OCI-LY7 (cell line): ENCODE data around the gene PSMD1. TPM values are rescaled to one million over a fixed set of nuclear protein-coding genes. Genes with fewer than 3 reads are reported as not detected.

Source experiments
- BruUV-seq: library from RNA; stranded (reverse); fragments of 400-500 nt; replicated peaks from 2 replicates; lab custom pipeline; 2021; lab: Mats Ljungman, UMichigan
- CTCF ChIA-PET: fragments of 300-600 bp; sonication (Branson Sonifier 250); formaldehyde crosslinking; loops from one replicate; lab custom pipeline; 2022; ENCODE audit warnings: antibody characterized with exemption; ENCODE audit not compliant: unreplicated experiment; lab: Charles Lee
- POLR2A ChIA-PET: fragments of 300-600 bp; sonication (Branson Sonifier 250); formaldehyde crosslinking; loops from one replicate; lab custom pipeline; 2022; ENCODE audit warnings: antibody characterized with exemption; lab: Charles Lee
- DNase-seq: peaks from one replicate; pipeline ENCODE4 v3.0.0-alpha.2; 2015; ENCODE audit warnings: low spot score
- H2AFZ ChIP-seq: fragments of 200-600 bp; sonication (generic), shearing (Covaris generic); 2 replicates; pipeline ENCODE4 v1.6.1; 2014; ENCODE audit warnings: mild to moderate bottlenecking, antibody characterized with exemption, low read length, moderate library complexity
- H3K27ac ChIP-seq: fragments of 200-600 bp; sonication (generic); 2 replicates; pipeline ENCODE4 v1.5.1; 2014; ENCODE audit warnings: mixed run types, low read depth, mild to moderate bottlenecking, moderate library complexity, low read length, inconsistent platforms; ENCODE audit not compliant: poor library complexity, severe bottlenecking
- H3K36me3 ChIP-seq: fragments of 200-600 bp; sonication (generic); 2 replicates; pipeline ENCODE4 v1.6.1; 2014; ENCODE audit warnings: mild to moderate bottlenecking, antibody characterized with exemption, low read length, moderate library complexity, mixed read lengths; ENCODE audit not compliant: insufficient read depth
- H3K4me1 ChIP-seq: fragments of 200-600 bp; sonication (generic); 2 replicates; pipeline ENCODE4 v1.5.1; 2014; ENCODE audit warnings: mild to moderate bottlenecking, low read length; ENCODE audit not compliant: insufficient read depth, poor library complexity, severe bottlenecking
- H3K4me2 ChIP-seq: fragments of 200-600 bp; sonication (generic); 2 replicates; pipeline ENCODE4 v1.6.1; 2014; ENCODE audit warnings: mild to moderate bottlenecking, low read length
- H3K4me3 ChIP-seq: fragments of 200-600 bp; sonication (generic); 2 replicates; pipeline ENCODE4 v1.5.1; 2014; ENCODE audit warnings: mild to moderate bottlenecking, low read depth, low read length; ENCODE audit not compliant: poor library complexity, severe bottlenecking
- H3K79me2 ChIP-seq: fragments of 200-600 bp; sonication (generic); 2 replicates; pipeline ENCODE4 v1.6.1; 2016; ENCODE audit warnings: low read depth, mild to moderate bottlenecking, low read length, moderate library complexity, mixed read lengths; ENCODE audit not compliant: insufficient read depth
- H3K9me2 ChIP-seq: fragments of 200-600 bp; sonication (generic); 2 replicates; pipeline ENCODE4 v1.6.1; 2016; ENCODE audit warnings: mild to moderate bottlenecking, low read length, mixed read lengths; ENCODE audit not compliant: insufficient read depth
- H3K9me3 ChIP-seq: fragments of 200-600 bp; sonication (generic); 2 replicates; pipeline ENCODE4 v1.6.1; 2014; ENCODE audit warnings: mild to moderate bottlenecking, mixed run types, low read length, mixed read lengths
- H4K20me1 ChIP-seq: fragments of 200-600 bp; sonication (generic); 2 replicates; pipeline ENCODE4 v1.6.1; 2014; ENCODE audit warnings: mild to moderate bottlenecking, antibody characterized with exemption, low read length, moderate library complexity, mixed read lengths; ENCODE audit not compliant: insufficient read depth
- EZH2phosphoT487 ChIP-seq: fragments of 200-600 bp; sonication (generic); IDR thresholded peaks from 2 replicates; pipeline ENCODE4 v1.6.1; 2018; ENCODE audit warnings: low read depth, borderline replicate concordance, mild to moderate bottlenecking, mixed run types, antibody characterized with exemption, low read length, moderate library complexity, mixed read lengths
- intact Hi-C: fragments of 100-400 bp; cut with micrococcal nuclease; formaldehyde crosslinking; loops from one replicate; pipeline ENCODE4 v1.10.0; 2022; ENCODE audit not compliant: unreplicated experiment
- total RNA-seq, 2 experiments: library from RNA; depleted of rRNA in 1 of 2; stranded (reverse); fragments of >200 nt in 1 of 2; shearing (Covaris generic) in 1 of 2; gene quantifications; 2 replicates each; pipeline ENCODE4 v1.2.3, GENCODE V29; 2014 to 2022
- TF ChIP-seq, protein P1 (sequence below): fragments of 200-600 bp; sonication (generic); conservative IDR thresholded peaks from 2 replicates; pipeline ENCODE4 v1.5.1; 2014; ENCODE audit warnings: mild to moderate bottlenecking, antibody characterized with exemption, low read length, moderate library complexity, mixed read lengths

PSMD1 gene
- total RNA-seq, 2 experiments from 2014 or later = 60.5 to 105 TPM

DNA sequence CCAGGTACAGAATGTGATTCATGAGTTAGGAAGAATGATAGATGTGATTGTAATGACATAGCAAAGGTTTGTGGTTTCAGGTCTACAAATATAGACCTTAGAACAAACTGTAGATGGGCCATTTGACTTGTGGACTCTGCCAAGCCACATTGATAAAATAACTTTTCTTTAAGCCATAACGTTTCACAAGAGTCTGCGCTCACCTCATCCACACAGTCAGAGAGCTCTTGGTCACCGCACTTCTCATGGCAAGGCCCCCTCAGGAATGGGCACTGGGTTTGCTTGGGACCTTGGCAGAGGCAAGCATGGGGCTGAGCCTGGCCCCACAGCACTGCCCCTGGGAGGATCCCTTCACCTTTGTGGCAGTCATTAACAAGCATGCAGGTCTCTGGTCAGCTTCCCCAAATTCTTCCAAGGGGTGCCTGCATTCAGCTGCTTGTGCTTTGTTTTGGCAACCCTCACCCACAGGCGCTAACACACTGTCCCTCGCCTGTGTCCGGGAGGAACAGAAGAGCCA, 155.7 kb downstream of the PSMD1 start:
- CTCF ChIA-PET = interaction anchor here (0.6 kb wide), 1 partner anchor 83 kb away, joined by 3 read pairs; no protein-coding TSS in a partner anchor
- no peak overlapping the region for H3K4me2 ChIP-seq
- H3K27ac ChIP-seq = no peak overlapping the region
- DNase-seq = no peak
- no peaks in the 10 kb centered on the region for H4K20me1 ChIP-seq
- H3K4me1 ChIP-seq = peaks cover 9% of the 10 kb centered on the region
- POLR2A ChIA-PET = interaction anchor here (0.5 to 1.3 kb wide), 3 partner anchors 16 to 403 kb away, joined by 3 read pairs; no protein-coding TSS in a partner anchor
- H2AFZ ChIP-seq = no peak overlapping the region
- H3K36me3 ChIP-seq = no peaks in the 10 kb centered on the region
- TF ChIP-seq EZH2phosphoT487 = no peak
- TF ChIP-seq, protein P1, sequence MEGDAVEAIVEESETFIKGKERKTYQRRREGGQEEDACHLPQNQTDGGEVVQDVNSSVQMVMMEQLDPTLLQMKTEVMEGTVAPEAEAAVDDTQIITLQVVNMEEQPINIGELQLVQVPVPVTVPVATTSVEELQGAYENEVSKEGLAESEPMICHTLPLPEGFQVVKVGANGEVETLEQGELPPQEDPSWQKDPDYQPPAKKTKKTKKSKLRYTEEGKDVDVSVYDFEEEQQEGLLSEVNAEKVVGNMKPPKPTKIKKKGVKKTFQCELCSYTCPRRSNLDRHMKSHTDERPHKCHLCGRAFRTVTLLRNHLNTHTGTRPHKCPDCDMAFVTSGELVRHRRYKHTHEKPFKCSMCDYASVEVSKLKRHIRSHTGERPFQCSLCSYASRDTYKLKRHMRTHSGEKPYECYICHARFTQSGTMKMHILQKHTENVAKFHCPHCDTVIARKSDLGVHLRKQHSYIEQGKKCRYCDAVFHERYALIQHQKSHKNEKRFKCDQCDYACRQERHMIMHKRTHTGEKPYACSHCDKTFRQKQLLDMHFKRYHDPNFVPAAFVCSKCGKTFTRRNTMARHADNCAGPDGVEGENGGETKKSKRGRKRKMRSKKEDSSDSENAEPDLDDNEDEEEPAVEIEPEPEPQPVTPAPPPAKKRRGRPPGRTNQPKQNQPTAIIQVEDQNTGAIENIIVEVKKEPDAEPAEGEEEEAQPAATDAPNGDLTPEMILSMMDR = no peak
- H3K9me2 ChIP-seq = no peaks in the 10 kb centered on the region
- no peak overlapping the region for H3K4me3 ChIP-seq
- no TSS peak for BruUV-seq
- no peaks in the 10 kb centered on the region for H3K79me2 ChIP-seq
- H3K9me3 ChIP-seq = no peaks in the 10 kb centered on the region
- intact Hi-C loops = no loop called here

DNA sequence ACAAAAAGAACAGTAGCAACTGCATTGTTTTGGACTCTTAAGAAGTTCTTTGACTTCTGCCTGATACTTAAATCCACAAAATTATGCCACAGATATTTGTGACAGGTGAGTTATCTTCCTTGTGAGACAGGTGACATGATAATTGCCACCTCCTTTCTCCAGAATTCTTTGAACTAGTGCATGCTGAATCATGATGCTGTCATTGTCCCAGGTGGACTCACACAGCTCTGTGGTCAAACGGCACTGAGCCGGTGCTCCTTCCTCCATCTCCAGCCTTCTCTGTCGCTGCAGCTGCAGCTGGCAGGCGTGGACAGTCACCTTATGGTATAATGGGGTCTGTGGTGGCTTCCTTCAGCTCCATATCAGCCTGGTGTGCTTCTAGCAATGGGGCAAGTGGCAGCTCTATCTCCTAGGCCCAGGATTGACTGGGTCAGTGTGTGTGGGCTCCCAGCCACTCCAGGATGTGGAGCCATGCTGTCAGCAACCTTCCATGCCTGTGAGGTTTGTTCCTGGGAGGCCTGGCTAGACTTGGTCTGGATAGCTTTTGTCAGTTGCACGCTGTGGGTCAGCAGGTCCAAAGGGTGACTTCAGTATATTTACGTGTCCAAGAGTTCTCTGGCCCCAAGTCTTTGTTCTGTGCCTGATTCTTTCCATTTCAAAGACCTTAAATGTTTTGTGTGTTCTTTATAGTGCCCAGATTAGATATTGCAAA, 157.4 kb downstream of the PSMD1 start:
- Histone ChIP-seq H3K4me1 (no peaks in the 10 kb centered on the region), H4K20me1 (no peaks in the 10 kb centered on the region), H2AFZ (no peak overlapping the region), H3K4me2 (no peak overlapping the region), H3K9me3 (no peaks in the 10 kb centered on the region), H3K79me2 (no peaks in the 10 kb centered on the region), H3K4me3 (no peak overlapping the region), H3K36me3 (no peaks in the 10 kb centered on the region), H3K9me2 (no peaks in the 10 kb centered on the region), H3K27ac (no peak overlapping the region)
- BruUV-seq = no TSS peak
- POLR2A ChIA-PET = interaction anchor here (0.7 kb wide), 1 partner anchor 16 kb away, joined by 4 read pairs; no protein-coding TSS in a partner anchor
- no peak for DNase-seq
- CTCF ChIA-PET = no interaction called here
- TF ChIP-seq EZH2phosphoT487 = no peak
- TF ChIP-seq, protein P1 = no peak
- intact Hi-C loops = no loop called here

DNA sequence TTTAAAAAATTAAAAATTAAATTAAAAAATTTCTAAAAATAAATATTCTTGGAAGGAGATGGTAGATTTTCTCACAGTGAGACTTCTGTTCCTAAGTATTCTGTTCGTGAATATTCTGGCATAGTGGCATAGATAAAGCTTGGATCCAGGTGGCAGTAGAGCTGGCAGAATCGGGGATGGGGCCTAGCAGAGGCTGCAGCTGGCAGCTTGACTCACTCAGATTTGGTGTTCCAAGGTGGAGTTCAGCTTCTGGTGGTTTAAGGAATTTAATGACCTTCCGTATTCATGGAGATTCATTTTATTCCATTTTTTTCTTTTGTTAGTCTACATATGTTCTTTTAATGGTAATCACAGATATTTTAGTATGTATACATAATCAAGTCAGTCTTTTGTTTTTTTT, 161.7 kb downstream of the PSMD1 start:
- ChIA-PET CTCF (no interaction called here), POLR2A (no interaction called here)
- Histone ChIP-seq H3K9me3 (no peaks in the 10 kb centered on the region), H3K4me2 (no peak overlapping the region), H3K27ac (no peak overlapping the region), H2AFZ (no peak overlapping the region), H3K9me2 (no peaks in the 10 kb centered on the region), H4K20me1 (no peaks in the 10 kb centered on the region), H3K4me1 (no peaks in the 10 kb centered on the region), H3K36me3 (no peaks in the 10 kb centered on the region), H3K4me3 (no peak overlapping the region), H3K79me2 (no peaks in the 10 kb centered on the region)
- intact Hi-C loops = no loop called here
- no peak for DNase-seq
- BruUV-seq = no TSS peak
- TF ChIP-seq, protein P1 = no peak
- TF ChIP-seq EZH2phosphoT487 = no peak
